ENCODE data around the gene ARL13B. TPM values are rescaled to one million over a fixed set of nuclear protein-coding genes. Genes with fewer than 3 reads are reported as not detected.

ARL13B gene
- total RNA-seq, 1 donor from 2014 or later, result 4.5 TPM

DNA sequence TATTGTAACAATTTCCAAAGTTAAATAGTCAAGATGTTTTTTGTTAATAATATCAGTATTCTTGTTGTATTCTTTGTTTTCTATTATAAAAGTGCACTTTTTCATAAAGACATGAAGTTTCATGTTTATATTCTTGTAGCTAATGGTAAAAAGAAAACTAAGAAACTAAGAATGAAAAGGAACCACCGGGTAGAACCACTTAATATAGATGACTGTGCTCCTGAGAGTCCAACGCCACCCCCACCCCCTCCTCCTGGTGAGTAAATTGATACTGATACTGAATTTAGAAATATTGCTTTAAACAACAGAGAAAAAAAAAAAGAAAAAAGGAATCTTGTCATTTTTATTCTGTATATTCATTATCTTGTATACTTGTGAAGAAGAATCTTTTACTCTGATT is 69.3 kb downstream of the ARL13B start:
- peaks cover 6 to 10% of the 10 kb centered on the region in 2 donors for H3K36me3 ChIP-seq
- H3K9me3 ChIP-seq, result no peaks in the 10 kb centered on the region
- DNase-seq (ENCODE audit: low spot score in 2 of 2), result no peak
- no peaks in the 10 kb centered on the region for H3K4me1 ChIP-seq
- no peak overlapping the region for H3K27ac ChIP-seq
- no peak overlapping the region for H3K4me3 ChIP-seq
- no peak for TF ChIP-seq CTCF (IDR thresholded peaks at IDR 0.05)
- intact Hi-C loops (cut with DNase I), result no loop called here
- H3K27me3 ChIP-seq, result no peaks in the 10 kb centered on the region

DNA sequence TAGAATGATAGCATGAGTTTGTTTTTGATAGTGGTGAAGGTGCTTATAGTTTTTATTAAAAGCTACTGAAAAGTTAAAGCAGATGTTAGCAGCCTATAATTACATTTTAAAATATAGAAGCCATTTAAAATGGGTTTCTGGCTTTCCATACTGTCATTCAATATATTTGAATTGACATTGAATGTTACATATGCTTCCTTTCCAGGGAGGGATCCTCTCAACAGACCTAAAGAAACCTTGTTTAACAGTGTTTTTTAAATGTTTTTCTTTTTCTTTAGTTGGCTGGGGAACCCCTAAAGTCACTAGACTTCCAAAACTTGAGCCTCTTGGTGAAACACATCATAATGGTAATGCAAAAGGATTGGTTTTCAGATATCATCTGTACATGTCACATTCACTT is 70.6 kb downstream of the ARL13B start:
- no peak for TF ChIP-seq CTCF (IDR thresholded peaks at IDR 0.05)
- no peak overlapping the region for H3K27ac ChIP-seq
- DNase-seq (ENCODE audit: low spot score in 2 of 2), result no peak

GRCh38 chr3:94061297-94061696 is 81.3 kb downstream of the ARL13B start:
- H3K27me3 ChIP-seq, result no peaks in the 10 kb centered on the region
- H3K4me3 ChIP-seq, result no peak overlapping the region
- H3K27ac ChIP-seq, result no peak overlapping the region
- intact Hi-C loops (cut with DNase I), result loop anchor here (5.0 to 10.0 kb wide), 2 partner anchors 156 to 219 kb away; no protein-coding TSS in a partner anchor
- peaks cover 0 to 15% of the 10 kb centered on the region in 2 donors for H3K4me1 ChIP-seq
- H3K36me3 ChIP-seq, result no peaks in the 10 kb centered on the region
- no peak for TF ChIP-seq CTCF (IDR thresholded peaks at IDR 0.05)
- no peak for DNase-seq (ENCODE audit: low spot score in 2 of 2)
- H3K9me3 ChIP-seq, result no peaks in the 10 kb centered on the region

More for the DNA sequence above, 70.6 kb downstream of the ARL13B start:
- H3K4me1 ChIP-seq, result no peaks in the 10 kb centered on the region
- intact Hi-C loops (cut with DNase I), result no loop called here
- H3K9me3 ChIP-seq, result no peaks in the 10 kb centered on the region
- H3K4me3 ChIP-seq, result no peak overlapping the region
- H3K36me3 ChIP-seq, result peaks cover 0 to 5% of the 10 kb centered on the region in 2 donors
- H3K27me3 ChIP-seq, result no peaks in the 10 kb centered on the region

GRCh38 chr3:94062513-94063404 is 82.8 kb downstream of the ARL13B start, which contains the start of the genes DHFR2 and NSUN3:
Gene DHFR2 (minus strand): TSS chr3:94062916. CDS start chr3:94061511, 1,405 bp downstream.
Gene NSUN3 (plus strand): TSS chr3:94063061. CDS start chr3:94063127, 66 bp downstream.
- Histone ChIP-seq H3K27me3 (no peaks in the 10 kb centered on the region), H3K9me3 (no peaks in the 10 kb centered on the region), H3K4me3 (peak within 1 kb of the TSS; percentile 73 to 74), H3K27ac (peak within 1 kb of the TSS; percentile 93), H3K36me3 (peaks cover 0 to 7% of the 10 kb centered on the region in 2 donors), H3K4me1 (peaks cover 0 to 15% of the 10 kb centered on the region in 2 donors)
- intact Hi-C loops (cut with DNase I), result loop anchor here (1.0 to 10.0 kb wide), 4 partner anchors 58 to 220 kb away; partner anchors contain the start of gene ARL13B
- peak; percentile 81 to 97 for DNase-seq (ENCODE audit: low spot score in 2 of 2)
- TF ChIP-seq CTCF (IDR thresholded peaks at IDR 0.05), result no peak

GRCh38 chr3:94063496-94064119 is 83.7 kb downstream of the ARL13B start:
- no peak for TF ChIP-seq CTCF (IDR thresholded peaks at IDR 0.05)
- Histone ChIP-seq H3K36me3 (peaks cover 0 to 7% of the 10 kb centered on the region in 2 donors), H3K9me3 (no peaks in the 10 kb centered on the region), H3K4me1 (peaks cover 0 to 15% of the 10 kb centered on the region in 2 donors), H3K27me3 (no peaks in the 10 kb centered on the region), H3K27ac (peak overlapping the region; percentile 93), H3K4me3 (peak overlapping the region; percentile 73 to 74)
- intact Hi-C loops (cut with DNase I), result loop anchor here (2.0 to 10.0 kb wide), 3 partner anchors 59 to 221 kb away; no protein-coding TSS in a partner anchor
- DNase-seq (ENCODE audit: low spot score in 2 of 2), result no peak

Measured in ascending aorta (tissue), 2 donors.